IMR-90 (cell line): ENCODE data around the gene PDCD1. TPM values are rescaled to one million over a fixed set of nuclear protein-coding genes. Genes with fewer than 3 reads are reported as not detected.

Source experiments
- ATAC-seq: fragments of 200-7000 bp; cut with Tn5 transposase; 2 replicates; pipeline ENCODE4 v1.9.1; 2020; ENCODE audit warnings: low read depth, mild to moderate bottlenecking, moderate library complexity
- BruUV-seq: library from RNA; stranded (reverse); fragments of 400-500 nt; replicated peaks from 2 replicates; lab custom pipeline; 2021; lab: Mats Ljungman, UMichigan
- CTCF ChIA-PET: fragments of 300-600 bp; formaldehyde crosslinking; extraction: SDS; loops from one replicate; lab custom pipeline; 2021; ENCODE audit warnings: antibody characterized with exemption; lab: Yijun Ruan, JAX
- POLR2A ChIA-PET: fragments of 300-600 bp; sonication (Branson Sonifier 250); formaldehyde crosslinking; loops from one replicate; lab custom pipeline; 2022; ENCODE audit warnings: antibody characterized with exemption; ENCODE audit not compliant: unreplicated experiment; lab: Charles Lee
- DNase-seq: peaks from one replicate; pipeline ENCODE4 v3.0.0; 2013
- H2AFZ ChIP-seq: replicated peaks from 2 replicates; pipeline ENCODE3; 2013; ENCODE audit warnings: low read length, mild to moderate bottlenecking; ENCODE audit not compliant: poor library complexity
- H2AK5ac ChIP-seq: 2 replicates; pipeline ENCODE4 v1.6.1; 2013; ENCODE audit warnings: low read depth, low read length, inconsistent platforms
- H2AK9ac ChIP-seq: replicated peaks from 2 replicates; pipeline ENCODE3; 2013; ENCODE audit warnings: mild to moderate bottlenecking, low read depth, low read length, moderate library complexity; ENCODE audit not compliant: poor library complexity
- H2BK120ac ChIP-seq: 2 replicates; pipeline ENCODE4 v1.6.1; 2013; ENCODE audit warnings: low read depth, low read length, inconsistent platforms
- H2BK15ac ChIP-seq: 3 replicates; pipeline ENCODE4 v1.6.1; 2013; ENCODE audit warnings: low read depth, low read length, inconsistent platforms
- H2BK20ac ChIP-seq: 2 replicates; pipeline ENCODE4 v1.6.1; 2013; ENCODE audit warnings: low read depth, mild to moderate bottlenecking, inconsistent platforms, low read length, moderate library complexity
- H2BK5ac ChIP-seq: 2 replicates; pipeline ENCODE4 v1.6.1; 2013; ENCODE audit warnings: mild to moderate bottlenecking, low read depth, low read length, inconsistent platforms; ENCODE audit not compliant: poor library complexity, severe bottlenecking
- H3K14ac ChIP-seq: replicated peaks from 2 replicates; pipeline ENCODE4 v1.6.1; 2013; ENCODE audit warnings: low read depth, low read length, inconsistent platforms
- H3K18ac ChIP-seq: 2 replicates; pipeline ENCODE4 v1.6.1; 2013; ENCODE audit warnings: low read depth, low read length, control low read depth
- H3K23ac ChIP-seq: 2 replicates; pipeline ENCODE4 v1.6.1; 2013; ENCODE audit warnings: low read depth, low read length, inconsistent platforms
- H3K27ac ChIP-seq: 2 replicates; pipeline ENCODE4 v1.5.1; 2013; ENCODE audit warnings: mild to moderate bottlenecking, control low read depth, low read length; ENCODE audit not compliant: insufficient read depth
- H3K27me3 ChIP-seq: 2 replicates; pipeline ENCODE4 v1.6.1; 2013; ENCODE audit warnings: low read length; ENCODE audit not compliant: control insufficient read depth, insufficient read depth
- H3K36me3 ChIP-seq: 2 replicates; pipeline ENCODE4 v1.6.1; 2013; ENCODE audit warnings: low read length, mixed read lengths; ENCODE audit not compliant: control insufficient read depth, insufficient read depth
- H3K4ac ChIP-seq: 2 replicates; pipeline ENCODE4 v1.6.1; 2013; ENCODE audit warnings: low read depth, low read length, inconsistent platforms
- H3K4me1 ChIP-seq: 2 replicates; pipeline ENCODE4 v1.6.1; 2013; ENCODE audit warnings: low read length, mixed read lengths; ENCODE audit not compliant: control insufficient read depth, insufficient read depth
- H3K4me2 ChIP-seq: 2 replicates; pipeline ENCODE4 v1.6.1; 2013; ENCODE audit warnings: low read depth, mild to moderate bottlenecking, control low read depth, low read length, moderate library complexity
- H3K4me3 ChIP-seq: 2 replicates; pipeline ENCODE4 v1.5.1; 2013; ENCODE audit warnings: low read depth, mild to moderate bottlenecking, control low read depth, low read length, moderate library complexity; ENCODE audit not compliant: insufficient read depth
- H3K56ac ChIP-seq: 2 replicates; pipeline ENCODE4 v1.6.1; 2013; ENCODE audit warnings: low read length, inconsistent platforms; ENCODE audit not compliant: insufficient read depth; ENCODE audit errors: extremely low read depth
- H3K79me1 ChIP-seq, 2 experiments: 2 replicates each; pipeline ENCODE4 v1.6.1; 2013; ENCODE audit warnings: low read length in 2 of 2, inconsistent platforms in 1 of 2, low read depth in 1 of 2
- H3K9ac ChIP-seq: 2 replicates; pipeline ENCODE4 v1.6.1; 2013; ENCODE audit warnings: low read depth, low read length, control low read depth
- H3K9me1 ChIP-seq: 2 replicates; pipeline ENCODE4 v1.6.1; 2013; ENCODE audit warnings: low read length, inconsistent platforms; ENCODE audit not compliant: insufficient read depth
- H3K9me3 ChIP-seq: 2 replicates; pipeline ENCODE4 v1.6.1; 2013; ENCODE audit warnings: low read length; ENCODE audit not compliant: control insufficient read depth, insufficient read depth
- H4K20me1 ChIP-seq: 2 replicates; pipeline ENCODE4 v1.6.1; 2013; ENCODE audit warnings: low read length, inconsistent platforms; ENCODE audit not compliant: insufficient read depth
- H4K5ac ChIP-seq: 2 replicates; pipeline ENCODE4 v1.6.1; 2013; ENCODE audit warnings: mild to moderate bottlenecking, low read depth, low read length, control low read depth
- H4K8ac ChIP-seq, 2 experiments: 2 replicates each; pipeline ENCODE4 v1.6.1; 2013; ENCODE audit warnings: low read depth in 2 of 2, low read length in 2 of 2, control low read depth in 1 of 2, inconsistent platforms in 1 of 2
- H4K91ac ChIP-seq: 2 replicates; pipeline ENCODE4 v1.6.1; 2013; ENCODE audit warnings: low read depth, low read length, inconsistent platforms; ENCODE audit not compliant: insufficient read depth
- BHLHE40 ChIP-seq: fragments of 150-350 bp; IDR thresholded peaks from 2 replicates; pipeline ENCODE4 v1.6.1; 2016; ENCODE audit warnings: mild to moderate bottlenecking, low read depth, low read length
- FOS ChIP-seq: fragments of 150-350 bp; IDR thresholded peaks from 2 replicates; pipeline ENCODE4 v1.6.1; 2016; ENCODE audit warnings: low read depth, low read length
- MAZ ChIP-seq: IDR thresholded peaks from 2 replicates; pipeline ENCODE4 v1.6.1; 2012; ENCODE audit warnings: low read depth, mild to moderate bottlenecking, low read length, improper control_type of control experiment, moderate library complexity, borderline replicate concordance
- NFE2L2 ChIP-seq: fragments of 150-350 bp; IDR thresholded peaks from 2 replicates; pipeline ENCODE4 v1.6.1; 2016; ENCODE audit warnings: low read depth, mild to moderate bottlenecking, low read length
- RAD21 ChIP-seq: IDR thresholded peaks from 2 replicates; pipeline ENCODE4 v1.6.1; 2012; ENCODE audit warnings: low read length, improper control_type of control experiment
- RCOR1 ChIP-seq: IDR thresholded peaks from 2 replicates; pipeline ENCODE4 v1.6.1; 2012; ENCODE audit warnings: mild to moderate bottlenecking, low read length, improper control_type of control experiment; ENCODE audit not compliant: insufficient replicate concordance
- WGBS, 2 experiments: methylation state at CpG; one replicate each; pipeline versions ENCODE4 v1.1.5 to v1.1.7; 2013; ENCODE audit warnings: missing lambda C conversion rate in 2 of 2; ENCODE audit not compliant: insufficient read length in 1 of 2; ENCODE audit errors: extremely low coverage in 2 of 2; 5-methylcytosine and 5-hydroxymethylcytosine counted together
- dilution Hi-C: fragments of 300-500 bp; cut with HindIII; formaldehyde crosslinking; loops from one replicate; pipeline ENCODE4 v1.14.3; 2018; ENCODE audit warnings: low sequenced_read_pairs; ENCODE audit not compliant: unreplicated experiment
- in situ Hi-C: fragments of 300-500 bp; cut with MboI; formaldehyde crosslinking; loops from 3 replicates; pipeline ENCODE4 v1.14.3; 2019; ENCODE audit warnings: low sequenced_read_pairs, inconsistent platforms, mixed read lengths
- intact Hi-C: fragments of 100-400 bp; cut with micrococcal nuclease; formaldehyde crosslinking; loops from 2 replicates; pipeline ENCODE4 v1.10.0; 2022
- polyA plus RNA-seq, 3 experiments: library from polyadenylated mRNA; depleted of rRNA; stranded (reverse); fragments of >200 nt; gene quantifications; 2 replicates each; pipeline ENCODE4 v1.2.3, GENCODE V29; 2012; ENCODE audit warnings: low replicate concordance in 1 of 3
- total RNA-seq: library from RNA; depleted of rRNA; stranded (reverse); fragments of >200 nt; gene quantifications from 2 replicates; pipeline ENCODE4 v1.2.3, GENCODE V29; 2012
- TF ChIP-seq, protein P1 (sequence below): conservative IDR thresholded peaks from 2 replicates; pipeline ENCODE4 v1.5.1; 2012; ENCODE audit warnings: mild to moderate bottlenecking, low read depth, low read length, improper control_type of control experiment
- TF ChIP-seq, protein P2 (sequence below): fragments of 150-350 bp; IDR thresholded peaks from 2 replicates; pipeline ENCODE4 v1.6.1; 2017; ENCODE audit warnings: mild to moderate bottlenecking, antibody characterized with exemption, low read length, low read depth
- TF ChIP-seq, protein P3 (sequence below): fragments of 150-350 bp; IDR thresholded peaks from 2 replicates; pipeline ENCODE4 v1.6.1; 2016; ENCODE audit warnings: low read depth, mild to moderate bottlenecking, low read length, moderate library complexity, borderline replicate concordance

PDCD1 gene
- total and polyA plus RNA-seq, 2 of the 4 experiments (the other 2 are of a cell fraction) = not detected

DNA sequence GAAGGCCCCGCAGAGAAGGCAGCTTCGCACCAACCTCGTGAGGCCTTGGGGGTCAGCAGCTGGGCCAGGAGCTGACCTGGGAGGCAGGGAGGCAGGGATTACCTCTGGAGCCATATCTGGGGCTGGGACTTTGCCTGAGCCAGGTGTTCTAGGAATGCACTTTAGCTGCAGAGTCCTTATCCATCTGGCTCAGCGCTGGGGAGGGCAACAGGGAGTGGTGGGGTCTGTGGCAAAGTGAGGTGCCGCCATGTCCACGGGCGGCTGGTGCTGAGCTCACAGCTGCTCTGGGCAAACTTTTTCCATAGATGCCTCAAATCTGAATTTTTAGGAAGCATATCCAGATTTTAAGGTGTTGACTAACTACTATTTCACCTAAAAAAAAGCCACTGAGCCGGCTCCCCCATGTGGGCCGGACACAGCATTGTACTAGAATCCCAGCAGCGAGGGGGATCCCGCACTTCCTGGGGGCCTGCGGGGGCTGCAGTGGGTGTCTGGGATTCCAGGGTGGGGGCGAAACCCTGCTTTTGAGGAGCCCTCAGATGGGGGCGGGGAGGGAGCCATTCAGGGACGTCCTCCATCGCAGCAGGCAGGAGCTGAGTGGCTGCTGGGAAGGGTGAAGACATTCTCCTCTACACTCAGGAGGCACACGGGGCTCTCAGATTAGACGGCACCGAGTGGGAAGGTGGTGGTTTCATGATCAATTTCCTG lies 45.5 kb upstream of the PDCD1 start:
- H3K79me1 ChIP-seq = no peaks in the 10 kb centered on the region
- H3K4me3 ChIP-seq = no peak overlapping the region
- POLR2A ChIA-PET = no interaction called here
- no peaks in the 10 kb centered on the region for H3K9me1 ChIP-seq
- no peak overlapping the region for H2AK5ac ChIP-seq
- no peak for DNase-seq
- H4K5ac ChIP-seq = no peak overlapping the region
- no peak overlapping the region for H2BK120ac ChIP-seq
- no peaks in the 10 kb centered on the region; the same call in 1 of the 2 replicates for H3K4me1 ChIP-seq
- H3K4me2 ChIP-seq = no peak overlapping the region
- intact Hi-C loops = no loop called here
- no peak overlapping the region for H3K9ac ChIP-seq
- no TSS peak for BruUV-seq
- no peak overlapping the region for H3K27ac ChIP-seq
- H3K56ac ChIP-seq = no peak overlapping the region
- no peak overlapping the region for H2BK5ac ChIP-seq
- H3K14ac ChIP-seq = no peak overlapping the region
- CTCF ChIA-PET = no interaction called here
- no peaks in the 10 kb centered on the region for H3K9me3 ChIP-seq
- 40% methylated on average over 1 of the region's 19 CpGs; no CpG with 5 or more reads in 1 of the 2 experiments for WGBS, 2 experiments
- no peak overlapping the region for H2AFZ ChIP-seq
- no peak for TF ChIP-seq NFE2L2
- no peak for TF ChIP-seq RAD21
- TF ChIP-seq MAZ = no peak
- no peak for TF ChIP-seq FOS
- no peak for TF ChIP-seq BHLHE40
- TF ChIP-seq, protein P1, sequence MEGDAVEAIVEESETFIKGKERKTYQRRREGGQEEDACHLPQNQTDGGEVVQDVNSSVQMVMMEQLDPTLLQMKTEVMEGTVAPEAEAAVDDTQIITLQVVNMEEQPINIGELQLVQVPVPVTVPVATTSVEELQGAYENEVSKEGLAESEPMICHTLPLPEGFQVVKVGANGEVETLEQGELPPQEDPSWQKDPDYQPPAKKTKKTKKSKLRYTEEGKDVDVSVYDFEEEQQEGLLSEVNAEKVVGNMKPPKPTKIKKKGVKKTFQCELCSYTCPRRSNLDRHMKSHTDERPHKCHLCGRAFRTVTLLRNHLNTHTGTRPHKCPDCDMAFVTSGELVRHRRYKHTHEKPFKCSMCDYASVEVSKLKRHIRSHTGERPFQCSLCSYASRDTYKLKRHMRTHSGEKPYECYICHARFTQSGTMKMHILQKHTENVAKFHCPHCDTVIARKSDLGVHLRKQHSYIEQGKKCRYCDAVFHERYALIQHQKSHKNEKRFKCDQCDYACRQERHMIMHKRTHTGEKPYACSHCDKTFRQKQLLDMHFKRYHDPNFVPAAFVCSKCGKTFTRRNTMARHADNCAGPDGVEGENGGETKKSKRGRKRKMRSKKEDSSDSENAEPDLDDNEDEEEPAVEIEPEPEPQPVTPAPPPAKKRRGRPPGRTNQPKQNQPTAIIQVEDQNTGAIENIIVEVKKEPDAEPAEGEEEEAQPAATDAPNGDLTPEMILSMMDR = no peak
- TF ChIP-seq RCOR1 = no peak
- TF ChIP-seq, protein P2, sequence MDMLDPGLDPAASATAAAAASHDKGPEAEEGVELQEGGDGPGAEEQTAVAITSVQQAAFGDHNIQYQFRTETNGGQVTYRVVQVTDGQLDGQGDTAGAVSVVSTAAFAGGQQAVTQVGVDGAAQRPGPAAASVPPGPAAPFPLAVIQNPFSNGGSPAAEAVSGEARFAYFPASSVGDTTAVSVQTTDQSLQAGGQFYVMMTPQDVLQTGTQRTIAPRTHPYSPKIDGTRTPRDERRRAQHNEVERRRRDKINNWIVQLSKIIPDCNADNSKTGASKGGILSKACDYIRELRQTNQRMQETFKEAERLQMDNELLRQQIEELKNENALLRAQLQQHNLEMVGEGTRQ = no peak
- TF ChIP-seq, protein P3, sequence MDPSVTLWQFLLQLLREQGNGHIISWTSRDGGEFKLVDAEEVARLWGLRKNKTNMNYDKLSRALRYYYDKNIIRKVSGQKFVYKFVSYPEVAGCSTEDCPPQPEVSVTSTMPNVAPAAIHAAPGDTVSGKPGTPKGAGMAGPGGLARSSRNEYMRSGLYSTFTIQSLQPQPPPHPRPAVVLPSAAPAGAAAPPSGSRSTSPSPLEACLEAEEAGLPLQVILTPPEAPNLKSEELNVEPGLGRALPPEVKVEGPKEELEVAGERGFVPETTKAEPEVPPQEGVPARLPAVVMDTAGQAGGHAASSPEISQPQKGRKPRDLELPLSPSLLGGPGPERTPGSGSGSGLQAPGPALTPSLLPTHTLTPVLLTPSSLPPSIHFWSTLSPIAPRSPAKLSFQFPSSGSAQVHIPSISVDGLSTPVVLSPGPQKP = no peak
- H4K91ac ChIP-seq = no peak overlapping the region
- in situ Hi-C loops = no loop called here
- no peak overlapping the region for H3K4ac ChIP-seq
- H3K23ac ChIP-seq = no peak overlapping the region
- no peak overlapping the region for H2BK20ac ChIP-seq
- no peak for ATAC-seq
- no peak overlapping the region for H2BK15ac ChIP-seq
- dilution Hi-C loops = no loop called here
- H3K18ac ChIP-seq = no peak overlapping the region
- no peaks in the 10 kb centered on the region for H4K20me1 ChIP-seq
- H3K27me3 ChIP-seq = peaks cover 6% of the 10 kb centered on the region; the same call in 1 of the 2 replicates
- no peak overlapping the region for H2AK9ac ChIP-seq
- no peak overlapping the region for H4K8ac ChIP-seq
- H3K36me3 ChIP-seq = no peaks in the 10 kb centered on the region
